Natural killer cell treated with Interleukin-12 subunit alpha and Interleukin-12 subunit beta and Interleukin-15 and Interleukin-18, amount 100 ng/mL, for 72 hours (primary cell): Measurements from ENCODE around the gene ZNF511. TPM values are rescaled to one million over a fixed set of nuclear protein-coding genes. Genes with fewer than 3 reads are reported as not detected.
A peak's percentile ranks its signal among the peaks of the same experiment; 100 is the strongest.

Source experiments
- ATAC-seq, 2 donors: fragments of 150-1000 bp; cut with Tn5 transposase in 1 of 2; sonication (Bioruptor Pico), chemical (Tn5 transposase) in 1 of 2; 2 replicates each; pipeline ENCODE4 v1.10.0; 2021
- DNase-seq: peaks from one replicate; pipeline ENCODE4 v3.0.0; 2022; ENCODE audit warnings: low spot score
- H3K27ac Mint-ChIP-seq, 2 donors: 1 replicate in 1 of 2; 2 replicates in 1 of 2; pipeline ENCODE4 v1.8.0; 2022; ENCODE audit warnings: mixed read lengths in 2 of 2, mild to moderate bottlenecking in 1 of 2, moderate library complexity in 1 of 2
- H3K27me3 Mint-ChIP-seq, 2 donors: 1 replicate in 1 of 2; 2 replicates in 1 of 2; pipeline ENCODE4 v1.8.0; 2022; ENCODE audit warnings: mixed read lengths in 2 of 2
- H3K36me3 Mint-ChIP-seq: one replicate; pipeline ENCODE4 v1.8.0; 2022; ENCODE audit warnings: mixed read lengths
- H3K4me1 Mint-ChIP-seq, 2 donors: 1 replicate in 1 of 2; 2 replicates in 1 of 2; pipeline ENCODE4 v1.8.0; 2022; ENCODE audit warnings: low read depth in 2 of 2, mixed read lengths in 2 of 2, mild to moderate bottlenecking in 1 of 2
- H3K4me3 Mint-ChIP-seq: one replicate; pipeline ENCODE4 v1.8.0; 2022; ENCODE audit warnings: mixed read lengths
- H3K9me3 Mint-ChIP-seq: 2 replicates; pipeline ENCODE4 v1.8.0; 2022; ENCODE audit warnings: mixed read lengths
- total RNA-seq, 2 donors: library from RNA; stranded (reverse); gene quantifications; one replicate each; pipeline ENCODE4 v1.2.3, GENCODE V29; 2022

The ZNF511 gene
- total RNA-seq, 2 donors from 2014 or later = 38.1 to 73.2 TPM

- Mint-ChIP-seq H3K27ac (no peak overlapping the region), H3K4me1 (peaks cover 0 to 6% of the 10 kb centered on the region in 2 donors), H3K4me3 (no peak overlapping the region), H3K9me3 (no peaks in the 10 kb centered on the region), H3K27me3 (no peaks in the 10 kb centered on the region), H3K36me3 (peaks cover 11% of the 10 kb centered on the region)
- DNase-seq (no peak), ATAC-seq (no peak)
Observed at GRCh38 chr10:133293810-133294119, 14.9 kb upstream of the ZNF511 start.

DNA sequence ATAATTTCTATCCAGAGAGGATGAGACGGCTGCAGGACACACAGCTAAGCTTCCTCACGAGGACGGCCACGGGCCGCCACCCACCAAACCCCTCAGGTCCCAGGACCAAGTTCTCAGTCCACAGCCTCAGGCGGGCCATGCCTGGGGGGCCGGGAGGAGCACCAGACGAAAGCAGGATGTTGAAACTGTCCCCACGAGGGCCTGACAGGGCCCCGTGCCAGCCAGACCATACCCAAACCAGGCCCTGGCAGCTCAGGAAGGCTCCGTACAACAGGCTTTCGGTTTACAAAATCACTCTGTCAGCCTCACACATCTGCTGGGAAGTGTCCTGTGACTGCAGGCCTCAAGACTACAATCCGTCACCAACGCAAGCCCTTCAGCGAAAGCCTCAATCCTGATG, 14.5 kb upstream of the ZNF511 start:
- peaks cover 0 to 4% of the 10 kb centered on the region in 2 donors for H3K4me1 Mint-ChIP-seq
- no peak overlapping the region for H3K4me3 Mint-ChIP-seq
- H3K27me3 Mint-ChIP-seq = no peaks in the 10 kb centered on the region
- H3K9me3 Mint-ChIP-seq = no peaks in the 10 kb centered on the region
- peaks cover 7% of the 10 kb centered on the region for H3K36me3 Mint-ChIP-seq
- H3K27ac Mint-ChIP-seq = no peak overlapping the region
- ATAC-seq (no peak), DNase-seq (peak; percentile 15)

DNA sequence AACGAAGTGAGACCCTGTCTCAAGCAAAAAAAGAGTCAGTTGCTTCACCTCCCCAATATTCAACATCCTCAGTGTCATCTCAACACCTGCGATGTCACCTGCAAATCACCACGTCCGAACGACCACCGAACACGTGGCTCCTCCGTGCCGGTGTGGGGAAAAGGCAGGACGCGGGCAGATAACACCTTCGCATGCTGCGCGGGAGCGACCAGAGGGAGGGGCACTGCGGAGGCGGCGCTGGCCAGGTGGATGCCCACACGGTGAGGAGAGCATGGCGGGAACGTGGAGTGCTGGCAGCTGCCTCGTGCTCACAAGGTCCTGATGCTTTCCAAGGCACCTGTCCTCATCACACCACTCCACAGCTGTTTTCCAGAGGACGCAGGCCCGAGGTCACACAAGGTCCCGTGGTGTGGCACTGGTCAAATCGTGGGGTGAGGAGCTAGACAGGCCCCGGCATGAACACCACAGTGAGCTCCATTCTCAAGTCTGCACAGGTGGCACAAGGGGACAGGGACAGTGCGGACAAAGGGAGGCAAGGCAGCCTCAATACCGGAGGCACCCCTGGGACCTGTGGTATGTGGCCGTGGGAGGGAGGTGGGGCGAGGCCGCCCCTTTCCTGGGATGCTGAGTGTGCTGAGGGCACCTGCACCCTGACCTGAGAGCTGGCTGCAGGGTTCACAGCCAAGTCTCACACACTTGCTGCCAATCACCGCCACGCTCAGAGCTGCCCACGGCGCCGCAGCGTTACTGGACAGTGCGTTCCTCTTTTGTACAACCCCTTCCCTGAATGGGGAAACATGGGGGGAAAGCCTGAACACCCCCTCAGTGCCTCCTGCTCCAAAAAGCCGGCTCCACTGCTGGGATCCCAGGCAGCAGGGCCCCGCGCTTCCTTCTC, 13.0 kb upstream of the ZNF511 start:
- peaks cover 0 to 8% of the 10 kb centered on the region in 2 donors for H3K4me1 Mint-ChIP-seq
- DNase-seq (peak; percentile 51), ATAC-seq (no peak)
- no peaks in the 10 kb centered on the region for H3K9me3 Mint-ChIP-seq
- no peak overlapping the region for H3K27ac Mint-ChIP-seq
- peaks cover 11% of the 10 kb centered on the region for H3K36me3 Mint-ChIP-seq
- no peaks in the 10 kb centered on the region for H3K27me3 Mint-ChIP-seq
- no peak overlapping the region for H3K4me3 Mint-ChIP-seq

DNA sequence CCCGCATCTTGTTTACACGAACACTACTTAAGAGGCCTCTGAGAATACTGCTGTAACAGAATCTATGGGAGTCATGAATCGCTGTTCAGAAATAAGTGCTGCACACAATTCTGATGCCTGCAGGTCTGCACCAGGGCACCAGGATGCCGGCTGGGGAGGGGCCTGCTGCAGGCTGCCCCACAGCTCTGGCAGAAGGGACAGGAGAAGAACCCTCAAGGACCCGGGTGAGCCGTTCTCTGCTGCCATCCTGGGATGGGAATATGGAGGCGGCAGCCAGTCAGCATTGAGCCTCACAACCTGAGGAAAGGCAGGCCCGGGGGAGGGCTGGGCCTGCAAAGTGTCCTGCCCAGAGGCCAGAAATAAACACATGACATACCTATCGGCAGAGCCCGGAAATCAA, 11.2 kb upstream of the ZNF511 start:
- no peaks in the 10 kb centered on the region for H3K9me3 Mint-ChIP-seq
- ATAC-seq = no peak
- no peak overlapping the region for H3K27ac Mint-ChIP-seq
- H3K36me3 Mint-ChIP-seq = peaks cover 11% of the 10 kb centered on the region
- no peak overlapping the region for H3K4me3 Mint-ChIP-seq
- peaks cover 0 to 10% of the 10 kb centered on the region in 2 donors for H3K4me1 Mint-ChIP-seq
- no peaks in the 10 kb centered on the region for H3K27me3 Mint-ChIP-seq
- no peak for DNase-seq

GRCh38 chr10:133298466-133298865, 10.2 kb upstream of the ZNF511 start:
- DNase-seq (no peak), ATAC-seq (no peak)
- Mint-ChIP-seq H3K27ac (no peak overlapping the region), H3K4me1 (peaks cover 0 to 14% of the 10 kb centered on the region in 2 donors), H3K4me3 (no peak overlapping the region), H3K27me3 (no peaks in the 10 kb centered on the region), H3K9me3 (no peaks in the 10 kb centered on the region), H3K36me3 (peaks cover 11% of the 10 kb centered on the region)

GRCh38 chr10:133299224-133299623, 9.5 kb upstream of the ZNF511 start:
- Mint-ChIP-seq H3K9me3 (no peaks in the 10 kb centered on the region), H3K4me1 (peaks cover 0 to 16% of the 10 kb centered on the region in 2 donors), H3K27ac (no peak overlapping the region), H3K36me3 (peaks cover 11% of the 10 kb centered on the region), H3K4me3 (no peak overlapping the region), H3K27me3 (no peaks in the 10 kb centered on the region)
- ATAC-seq = no peak
- DNase-seq = no peak

DNA sequence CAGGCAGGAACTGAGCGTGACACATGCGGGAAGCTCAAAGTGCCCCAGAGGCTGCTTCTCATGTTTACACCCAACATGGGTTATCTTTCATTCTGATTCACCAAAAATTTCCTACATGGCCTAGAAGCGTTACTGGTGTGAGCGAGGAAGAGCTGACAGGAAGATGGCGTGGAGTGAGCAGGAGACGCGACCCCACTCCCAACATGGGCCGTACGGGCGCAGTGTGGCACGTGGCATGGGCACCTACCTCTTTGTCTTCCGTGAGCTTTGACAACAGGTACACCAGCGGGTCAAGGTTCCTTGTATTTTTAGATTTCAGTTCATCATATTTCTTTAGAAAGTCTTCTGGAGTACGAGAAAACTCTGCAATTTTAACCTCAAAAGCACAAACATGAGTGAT, 9.0 kb upstream of the ZNF511 start:
- Mint-ChIP-seq H3K9me3 (no peaks in the 10 kb centered on the region), H3K4me1 (peaks cover 0 to 16% of the 10 kb centered on the region in 2 donors), H3K27ac (no peak overlapping the region), H3K27me3 (no peaks in the 10 kb centered on the region), H3K36me3 (peaks cover 11% of the 10 kb centered on the region), H3K4me3 (no peak overlapping the region)
- DNase-seq (no peak), ATAC-seq (no peak)

- H3K36me3 Mint-ChIP-seq = peaks cover 11% of the 10 kb centered on the region
- H3K9me3 Mint-ChIP-seq = no peaks in the 10 kb centered on the region
- ATAC-seq = peak in 1 of 2 donors; percentile 31
- peaks cover 8 to 28% of the 10 kb centered on the region in 2 donors for H3K4me1 Mint-ChIP-seq
- no peak overlapping the region for H3K27ac Mint-ChIP-seq
- no peaks in the 10 kb centered on the region for H3K27me3 Mint-ChIP-seq
- H3K4me3 Mint-ChIP-seq = no peak overlapping the region
- DNase-seq = no peak
Observed at GRCh38 chr10:133302230-133302629, 6.5 kb upstream of the ZNF511 start.

GRCh38 chr10:133303206-133303605, 5.5 kb upstream of the ZNF511 start:
- Mint-ChIP-seq H3K36me3 (peaks cover 4% of the 10 kb centered on the region), H3K4me3 (no peak overlapping the region), H3K9me3 (no peaks in the 10 kb centered on the region), H3K4me1 (peaks cover 18 to 33% of the 10 kb centered on the region in 2 donors), H3K27ac (no peak overlapping the region), H3K27me3 (no peaks in the 10 kb centered on the region)
- ATAC-seq (no peak), DNase-seq (no peak)

DNA sequence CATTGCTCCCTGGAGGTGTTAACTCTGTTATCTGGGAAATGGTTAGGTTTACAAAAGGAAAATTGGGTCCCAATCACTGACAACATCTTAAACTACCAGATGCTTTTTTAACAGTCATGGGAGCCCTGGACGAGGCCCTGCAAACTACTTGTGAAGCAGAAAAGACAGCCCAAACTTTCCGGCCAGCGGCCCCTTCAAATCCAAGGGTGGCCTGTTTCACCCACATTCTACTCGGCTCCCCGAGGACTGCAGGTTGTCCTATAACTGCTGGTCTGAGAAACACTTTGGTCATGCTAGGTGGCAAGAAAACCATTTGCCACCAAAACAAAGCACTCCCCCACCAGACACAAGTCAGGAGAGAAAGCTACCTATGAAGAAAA, 2.6 kb upstream of the ZNF511 start:
- Mint-ChIP-seq H3K4me1 (peaks cover 19 to 28% of the 10 kb centered on the region in 2 donors), H3K9me3 (no peaks in the 10 kb centered on the region), H3K27me3 (no peaks in the 10 kb centered on the region), H3K4me3 (no peak overlapping the region), H3K36me3 (no peaks in the 10 kb centered on the region), H3K27ac (peak overlapping the region in 1 of 2 donors; percentile 69)
- ATAC-seq = no peak
- no peak for DNase-seq

- no peaks in the 10 kb centered on the region for H3K27me3 Mint-ChIP-seq
- DNase-seq (no peak), ATAC-seq (no peak)
- peak overlapping the region; percentile 97 for H3K4me3 Mint-ChIP-seq
- peak overlapping the region; percentile 95 for H3K27ac Mint-ChIP-seq
- H3K36me3 Mint-ChIP-seq = no peaks in the 10 kb centered on the region
- peaks cover 19 to 28% of the 10 kb centered on the region in 2 donors for H3K4me1 Mint-ChIP-seq
- H3K9me3 Mint-ChIP-seq = no peaks in the 10 kb centered on the region
Observed at GRCh38 chr10:133306941-133307379, 1.8 kb upstream of the ZNF511 start.

- DNase-seq (no peak), ATAC-seq (peak in 1 of 2 donors; percentile 41)
- no peaks in the 10 kb centered on the region for H3K9me3 Mint-ChIP-seq
- H3K4me3 Mint-ChIP-seq = peak overlapping the region; percentile 97
- peaks cover 19 to 25% of the 10 kb centered on the region in 2 donors for H3K4me1 Mint-ChIP-seq
- no peaks in the 10 kb centered on the region for H3K36me3 Mint-ChIP-seq
- no peaks in the 10 kb centered on the region for H3K27me3 Mint-ChIP-seq
- peak overlapping the region; percentile 95 for H3K27ac Mint-ChIP-seq
Observed at GRCh38 chr10:133307776-133308420, 816 bp upstream of the ZNF511 start.

DNA sequence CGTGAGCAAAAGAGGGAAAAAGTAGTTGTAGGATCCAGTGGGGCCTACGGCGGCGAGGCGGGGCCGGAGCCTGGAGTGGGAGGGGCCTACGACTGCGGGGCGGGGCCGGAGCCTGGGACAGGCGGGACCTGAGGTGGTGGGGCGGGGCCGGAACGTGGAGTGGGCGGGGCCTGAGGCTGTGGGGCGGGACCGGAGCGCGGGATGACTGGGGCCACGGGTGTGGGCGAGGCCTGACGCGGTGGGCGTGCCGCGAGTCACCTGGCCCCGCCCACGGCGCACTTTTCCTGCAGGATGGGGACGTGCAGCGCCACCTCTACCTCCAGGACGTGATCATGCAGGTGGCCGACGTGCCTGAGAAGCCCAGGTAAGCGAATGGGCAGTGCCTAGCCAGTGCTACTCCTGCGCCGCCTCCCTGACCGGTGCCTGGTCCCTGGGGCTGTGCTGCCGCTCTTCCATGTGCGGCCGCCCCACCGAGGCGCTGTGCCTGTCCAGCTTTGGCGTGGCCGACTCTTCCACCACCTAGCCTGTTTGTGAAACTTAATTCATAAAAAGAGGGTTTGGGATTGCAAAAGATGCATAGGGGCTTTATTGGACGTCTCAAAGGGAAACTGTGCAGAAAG, 496 bp downstream of the ZNF511 start:
- Mint-ChIP-seq H3K27ac (peak overlapping the region in 1 of 2 donors; percentile 95), H3K36me3 (no peaks in the 10 kb centered on the region), H3K27me3 (no peaks in the 10 kb centered on the region), H3K4me1 (peaks cover 19 to 22% of the 10 kb centered on the region in 2 donors), H3K9me3 (no peaks in the 10 kb centered on the region), H3K4me3 (peak overlapping the region; percentile 65)
- ATAC-seq (peak; percentile 90 to 97), DNase-seq (peak; percentile 91)
